Neuronal stem cell (in vitro differentiated cells): ENCODE data around the gene UNC5B.

ENCODE experiments used
- DNase-seq: peaks from one replicate; pipeline ENCODE4 v3.0.0-alpha.2; 2013; ENCODE audit warnings: low spot score
- H2AFZ ChIP-seq: one replicate; pipeline ENCODE4 v1.6.1; 2013; ENCODE audit warnings: mild to moderate bottlenecking, low read length, inconsistent platforms
- H2AK5ac ChIP-seq: 2 replicates; pipeline ENCODE4 v1.6.1; 2013; ENCODE audit warnings: low read depth, mild to moderate bottlenecking, inconsistent platforms, low read length, moderate library complexity, mixed read lengths
- H2BK120ac ChIP-seq: 2 replicates; pipeline ENCODE4 v1.6.1; 2013; ENCODE audit warnings: low read depth, mild to moderate bottlenecking, inconsistent platforms, low read length, moderate library complexity, mixed read lengths
- H2BK12ac ChIP-seq: one replicate; pipeline ENCODE4 v1.6.1; 2013; ENCODE audit warnings: low read length, inconsistent platforms
- H2BK15ac ChIP-seq: 2 replicates; pipeline ENCODE4 v1.6.1; 2013; ENCODE audit warnings: mild to moderate bottlenecking, low read length, inconsistent platforms, mixed read lengths
- H2BK5ac ChIP-seq: one replicate; pipeline ENCODE4 v1.6.1; 2013; ENCODE audit warnings: inconsistent platforms, mild to moderate bottlenecking, low read length, moderate library complexity
- H3K14ac ChIP-seq: one replicate; pipeline ENCODE4 v1.6.1; 2013; ENCODE audit warnings: low read length, inconsistent platforms
- H3K18ac ChIP-seq: 2 replicates; pipeline ENCODE4 v1.6.1; 2013; ENCODE audit warnings: low read length, inconsistent platforms
- H3K23ac ChIP-seq: 2 replicates; pipeline ENCODE4 v1.6.1; 2013; ENCODE audit warnings: low read depth, mild to moderate bottlenecking, mixed read lengths, low read length, inconsistent platforms; ENCODE audit not compliant: poor library complexity
- H3K27ac ChIP-seq: replicated peaks from 3 replicates; pipeline ENCODE4 v1.5.1; 2013; ENCODE audit warnings: low read length, inconsistent platforms
- H3K27me3 ChIP-seq, 3 experiments: 2 replicates each; pipeline ENCODE4 v1.6.1; 2013; ENCODE audit warnings: low read length in 3 of 3, mild to moderate bottlenecking in 2 of 3, inconsistent platforms in 1 of 3, low read depth in 1 of 3, mixed read lengths in 1 of 3, moderate library complexity in 1 of 3; ENCODE audit not compliant: control insufficient read depth in 3 of 3, insufficient read depth in 3 of 3
- H3K36me3 ChIP-seq, 2 donors: replicated peaks in 1 of 2; 2 replicates each; pipeline ENCODE4 v1.6.1; 2013; ENCODE audit warnings: low read length in 2 of 2; ENCODE audit not compliant: control insufficient read depth in 2 of 2, insufficient read depth in 2 of 2
- H3K4ac ChIP-seq: 2 replicates; pipeline ENCODE4 v1.6.1; 2013; ENCODE audit warnings: inconsistent platforms, mild to moderate bottlenecking, low read length, moderate library complexity
- H3K4me1 ChIP-seq, 2 donors: 1 replicate in 1 of 2; 2 replicates in 1 of 2; pipeline ENCODE4 v1.6.1; 2013; ENCODE audit warnings: low read length in 2 of 2, low read depth in 1 of 2; ENCODE audit not compliant: control insufficient read depth in 2 of 2, insufficient read depth in 1 of 2
- H3K4me2 ChIP-seq: one replicate; pipeline ENCODE4 v1.6.1; 2013; ENCODE audit warnings: mild to moderate bottlenecking, low read length, inconsistent platforms; ENCODE audit not compliant: insufficient read depth, poor library complexity, severe bottlenecking
- H3K4me3 ChIP-seq, 2 donors: 2 replicates each; pipeline ENCODE4 v1.5.1; 2013; ENCODE audit warnings: low read length in 2 of 2, mild to moderate bottlenecking in 2 of 2, inconsistent platforms in 1 of 2, moderate library complexity in 1 of 2
- H3K79me1 ChIP-seq: one replicate; pipeline ENCODE4 v1.6.1; 2013; ENCODE audit warnings: low read depth, mild to moderate bottlenecking, inconsistent platforms, low read length, moderate library complexity
- H3K9ac ChIP-seq: one replicate; pipeline ENCODE4 v1.6.1; 2013; ENCODE audit warnings: mild to moderate bottlenecking, low read depth, low read length, inconsistent platforms; ENCODE audit not compliant: poor library complexity
- H3K9me3 ChIP-seq, 2 donors: replicated peaks in 1 of 2; 2 replicates each; pipeline versions ENCODE3 to v1.6.1; 2013; ENCODE audit warnings: low read length in 2 of 2, mild to moderate bottlenecking in 2 of 2, inconsistent platforms in 1 of 2, low read depth in 1 of 2, mixed read lengths in 1 of 2, moderate library complexity in 1 of 2; ENCODE audit not compliant: control insufficient read depth in 2 of 2, insufficient read depth in 1 of 2
- H4K8ac ChIP-seq: one replicate; pipeline ENCODE4 v1.6.1; 2013; ENCODE audit warnings: low read depth, mild to moderate bottlenecking, inconsistent platforms, low read length, moderate library complexity
- H4K91ac ChIP-seq: one replicate; pipeline ENCODE4 v1.6.1; 2013; ENCODE audit warnings: low read length, low read depth, mild to moderate bottlenecking, inconsistent platforms; ENCODE audit not compliant: poor library complexity
- WGBS, 2 donors: extraction: QIAGEN DNeasy Blood & Tissue Kit; methylation state at CpG; one replicate each; pipeline ENCODE4 v1.1.7; 2013; ENCODE audit warnings: missing lambda C conversion rate in 2 of 2, mixed read lengths in 1 of 2; ENCODE audit not compliant: insufficient read length in 2 of 2, insufficient replicate concordance in 1 of 2; ENCODE audit errors: extremely low coverage in 2 of 2; 5-methylcytosine and 5-hydroxymethylcytosine counted together

Gene UNC5B

GRCh38 chr10:71288461-71288860 lies 76.1 kb downstream of the UNC5B start:
- WGBS, 2 donors = no CpG with 5 or more reads among the region's 15 CpGs
- H3K18ac ChIP-seq = no peak overlapping the region

DNA sequence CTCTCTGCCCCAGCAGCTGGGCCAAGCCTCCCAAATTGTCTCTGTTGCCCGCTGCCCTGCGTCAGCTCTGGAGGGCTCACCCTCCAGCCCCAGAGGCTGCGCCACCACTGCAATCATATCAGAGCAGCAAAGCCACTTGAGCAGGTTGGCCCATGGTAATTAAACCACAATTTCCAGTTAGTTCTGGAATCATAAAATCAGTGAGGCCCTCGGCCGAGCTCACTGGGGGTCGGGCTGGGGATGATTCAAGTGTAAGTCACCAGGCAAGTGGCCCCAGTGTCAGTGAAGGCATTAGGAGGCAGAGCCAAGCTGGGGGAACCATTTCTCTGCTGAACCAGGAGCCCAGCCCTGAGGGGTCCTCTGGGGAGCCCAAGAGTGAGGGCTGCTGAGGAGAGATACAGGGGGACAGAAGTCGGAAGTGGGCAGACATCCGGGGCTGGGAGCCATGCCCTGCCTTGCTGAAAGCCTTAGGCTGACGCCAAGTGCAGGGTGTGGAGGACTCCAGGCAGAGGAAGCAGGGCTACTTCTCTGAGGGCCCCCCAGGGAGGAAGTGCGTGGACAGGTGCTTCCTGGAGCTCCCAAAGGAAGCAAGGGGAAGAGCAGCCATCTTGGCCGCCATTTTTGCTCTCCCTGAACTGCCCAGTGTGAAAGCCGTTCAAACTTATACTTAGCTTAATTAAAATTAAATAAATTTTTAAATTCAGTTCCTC lies 77.2 kb downstream of the UNC5B start:
- Histone ChIP-seq H2BK120ac (no peak overlapping the region), H3K23ac (no peak overlapping the region), H3K4ac (no peak overlapping the region), H3K14ac (no peak overlapping the region), H2BK15ac (no peak overlapping the region), H3K27ac (no peak overlapping the region), H3K36me3 (no peaks in the 10 kb centered on the region), H2AFZ (no peak overlapping the region), H3K27me3 (peaks cover 0 to 12% (median 2%) of the 10 kb centered on the region in 3 experiments), H2BK12ac (no peak overlapping the region), H3K18ac (peak overlapping the region; percentile 60), H3K4me2 (no peak overlapping the region), H4K91ac (no peak overlapping the region), H2BK5ac (no peak overlapping the region), H4K8ac (no peak overlapping the region), H3K4me3 (no peak overlapping the region), H2AK5ac (no peak overlapping the region), H3K4me1 (peaks cover 0 to 2% of the 10 kb centered on the region in 2 donors), H3K9me3 (peaks cover 0 to 2% of the 10 kb centered on the region in 2 donors), H3K79me1 (peaks cover 8% of the 10 kb centered on the region), H3K9ac (no peak overlapping the region)
- no CpG with 5 or more reads among the region's 12 CpGs for WGBS, 2 donors
- DNase-seq = no peak

More at GRCh38 chr10:71288461-71288860, 76.1 kb downstream of the UNC5B start:
- no peaks in the 10 kb centered on the region for H3K36me3 ChIP-seq
- H3K27me3 ChIP-seq = peaks cover 0 to 11% (median 2%) of the 10 kb centered on the region in 3 experiments
- H3K4me2 ChIP-seq = no peak overlapping the region
- H3K23ac ChIP-seq = no peak overlapping the region
- no peak overlapping the region for H4K91ac ChIP-seq
- H2AK5ac ChIP-seq = no peak overlapping the region
- no peak overlapping the region for H2AFZ ChIP-seq
- no peak overlapping the region for H2BK12ac ChIP-seq
- H3K4me1 ChIP-seq = peaks cover 0 to 2% of the 10 kb centered on the region in 2 donors
- no peak overlapping the region for H3K4ac ChIP-seq
- peaks cover 9% of the 10 kb centered on the region for H3K79me1 ChIP-seq
- H2BK5ac ChIP-seq = no peak overlapping the region
- H2BK15ac ChIP-seq = no peak overlapping the region
- peaks cover 0 to 2% of the 10 kb centered on the region in 2 donors for H3K9me3 ChIP-seq
- H3K27ac ChIP-seq = no peak overlapping the region
- H3K9ac ChIP-seq = no peak overlapping the region
- H3K4me3 ChIP-seq = peak overlapping the region in 1 of 2 donors; percentile 52
- H3K14ac ChIP-seq = no peak overlapping the region
- no peak for DNase-seq
- no peak overlapping the region for H4K8ac ChIP-seq
- H2BK120ac ChIP-seq = no peak overlapping the region

DNA sequence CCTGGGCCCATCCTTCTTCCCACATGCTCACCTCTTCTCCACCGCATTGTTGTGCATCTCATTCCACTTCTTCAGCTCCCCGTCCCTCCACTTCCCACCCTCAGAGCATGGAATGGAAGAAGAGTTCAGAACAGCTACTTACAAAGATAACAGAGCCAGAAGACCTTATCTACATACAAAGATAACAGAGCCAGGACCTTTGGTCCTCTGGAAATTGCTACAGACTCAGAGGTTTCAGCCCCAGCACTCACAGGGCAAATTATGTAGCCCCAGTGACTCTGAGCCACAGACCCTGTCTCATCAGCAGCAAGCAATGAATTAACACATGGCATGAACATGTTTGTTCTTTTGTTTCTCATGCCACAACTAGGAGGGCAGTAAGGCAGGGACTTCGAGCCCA lies 78.0 kb downstream of the UNC5B start:
- Histone ChIP-seq H3K9me3 (peaks cover 0 to 2% of the 10 kb centered on the region in 2 donors), H2BK120ac (no peak overlapping the region), H3K9ac (no peak overlapping the region), H3K27ac (no peak overlapping the region), H2BK15ac (no peak overlapping the region), H2AK5ac (no peak overlapping the region), H3K18ac (no peak overlapping the region), H3K4me2 (no peak overlapping the region), H4K91ac (no peak overlapping the region), H4K8ac (no peak overlapping the region), H3K27me3 (peaks cover 0 to 11% (median 2%) of the 10 kb centered on the region in 3 experiments), H3K4ac (no peak overlapping the region), H2BK5ac (no peak overlapping the region), H3K14ac (no peak overlapping the region), H2BK12ac (no peak overlapping the region), H3K36me3 (no peaks in the 10 kb centered on the region), H3K79me1 (peaks cover 6% of the 10 kb centered on the region), H3K23ac (no peak overlapping the region), H3K4me1 (no peaks in the 10 kb centered on the region), H2AFZ (no peak overlapping the region), H3K4me3 (no peak overlapping the region)
- no CpG with 5 or more reads among the region's 3 CpGs for WGBS, 2 donors
- DNase-seq = no peak

DNA sequence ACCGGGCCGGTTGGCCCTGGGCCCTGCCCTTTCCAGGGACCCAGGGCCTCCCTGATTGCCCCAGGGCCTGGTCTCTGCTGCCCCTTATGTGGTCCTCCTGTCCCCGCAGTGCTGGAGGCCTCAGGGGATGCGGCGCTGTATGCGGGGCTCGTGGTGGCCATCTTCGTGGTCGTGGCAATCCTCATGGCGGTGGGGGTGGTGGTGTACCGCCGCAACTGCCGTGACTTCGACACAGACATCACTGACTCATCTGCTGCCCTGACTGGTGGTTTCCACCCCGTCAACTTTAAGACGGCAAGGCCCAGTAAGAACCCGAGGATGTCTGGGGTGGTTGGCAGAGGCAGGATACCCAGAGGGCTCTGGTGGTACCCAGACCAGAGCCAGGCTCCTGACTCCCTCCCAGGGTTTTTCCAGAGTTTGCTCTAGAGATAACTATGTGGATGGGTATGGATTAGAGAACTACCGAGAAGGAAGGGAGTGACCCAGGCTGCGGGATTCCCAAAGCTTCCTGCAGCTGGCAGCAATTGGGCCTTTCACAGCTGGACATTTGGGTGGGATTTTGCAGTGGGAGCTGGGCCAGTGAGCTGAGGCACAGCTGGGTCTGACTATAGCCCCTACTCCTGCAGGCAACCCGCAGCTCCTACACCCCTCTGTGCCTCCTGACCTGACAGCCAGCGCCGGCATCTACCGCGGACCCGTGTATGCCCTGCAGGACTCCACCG lies 78.6 kb downstream of the UNC5B start:
- Histone ChIP-seq H3K9me3 (peaks cover 0 to 2% of the 10 kb centered on the region in 2 donors), H2AK5ac (no peak overlapping the region), H3K14ac (no peak overlapping the region), H4K91ac (no peak overlapping the region), H3K4ac (no peak overlapping the region), H2BK5ac (no peak overlapping the region), H3K27ac (no peak overlapping the region), H2BK12ac (no peak overlapping the region), H2AFZ (no peak overlapping the region), H4K8ac (no peak overlapping the region), H3K27me3 (peaks cover 0 to 10% (median 2%) of the 10 kb centered on the region in 3 experiments), H3K9ac (no peak overlapping the region), H3K4me2 (no peak overlapping the region), H2BK120ac (no peak overlapping the region), H3K36me3 (no peaks in the 10 kb centered on the region), H3K79me1 (peaks cover 2% of the 10 kb centered on the region), H2BK15ac (no peak overlapping the region), H3K4me3 (no peak overlapping the region), H3K18ac (peak overlapping the region; percentile 17), H3K4me1 (no peaks in the 10 kb centered on the region), H3K23ac (peak overlapping the region; percentile 17)
- WGBS, 2 donors = no CpG with 5 or more reads among the region's 26 CpGs
- DNase-seq = no peak
